GM21381 (cell line): ENCODE measurements around the gene GTF2F2.
"Not testable (repeated sequence)": the region's sequence is repeated elsewhere in the genome, so short reads cannot be mapped to it uniquely, and the experiment has no call there.

ENCODE experiments used
- ATAC-seq: cut with Tn5 transposase; IDR thresholded peaks from one replicate; pipeline ENCODE4 v1.9.1; 2021; ENCODE audit warnings: mild to moderate bottlenecking, moderate library complexity; ENCODE audit not compliant: unreplicated experiment

GTF2F2 gene

DNA sequence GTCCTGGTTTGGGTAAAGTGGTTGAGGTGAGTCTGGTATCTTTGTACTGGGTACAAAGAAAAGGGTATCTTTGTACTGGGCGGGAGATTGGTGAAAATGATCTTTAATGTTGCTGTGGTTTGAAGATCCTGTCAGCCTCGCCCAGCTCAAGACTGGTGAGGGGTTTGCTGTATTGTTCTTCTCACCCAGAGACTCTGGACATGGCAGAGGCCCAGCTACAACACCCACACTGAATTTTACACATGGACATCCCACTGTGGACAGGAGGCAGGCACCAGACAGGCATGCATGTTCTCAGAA, 177.8 kb downstream of the GTF2F2 start:
- ATAC-seq: no peak

DNA sequence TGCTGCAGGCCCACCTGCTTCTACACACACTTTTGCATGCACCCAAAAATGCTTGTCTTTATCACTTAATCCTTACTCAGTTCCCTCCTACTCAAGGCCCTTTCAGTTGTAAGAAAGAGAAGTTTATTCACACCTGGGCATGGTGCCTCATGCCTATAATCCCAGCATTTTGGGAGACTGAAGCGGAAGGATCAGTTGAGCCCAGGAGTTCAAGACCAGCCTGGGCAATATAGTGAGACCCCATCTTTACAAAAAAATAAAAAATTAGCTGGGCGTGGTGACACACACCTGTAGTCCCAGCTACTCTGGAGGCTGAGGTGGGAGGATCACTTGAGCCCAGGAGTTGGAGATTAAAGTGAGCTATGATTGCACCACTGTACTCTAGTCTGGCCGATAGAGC, 178.2 kb downstream of the GTF2F2 start:
- not testable (repeated sequence) for ATAC-seq

DNA sequence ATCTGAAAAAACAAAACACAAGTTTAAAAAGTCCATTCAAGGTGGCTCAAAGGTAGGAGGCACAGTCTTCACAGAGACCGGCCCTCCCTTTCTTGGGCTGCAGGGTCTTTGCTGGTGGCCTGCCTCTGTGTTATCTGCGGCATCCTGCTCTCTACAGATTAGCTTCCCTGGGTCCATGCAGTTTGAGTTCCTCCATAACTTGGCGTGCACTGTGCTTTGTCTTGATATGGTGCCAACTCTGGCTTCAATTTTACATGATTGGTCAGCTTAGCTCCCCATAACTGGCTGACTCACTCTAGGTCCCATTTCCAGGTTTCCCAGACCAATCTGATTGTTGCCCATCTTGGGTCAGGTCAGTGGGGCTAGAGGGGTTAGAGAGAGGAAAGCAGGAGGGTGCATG, 178.9 kb downstream of the GTF2F2 start:
- ATAC-seq: no peak

DNA sequence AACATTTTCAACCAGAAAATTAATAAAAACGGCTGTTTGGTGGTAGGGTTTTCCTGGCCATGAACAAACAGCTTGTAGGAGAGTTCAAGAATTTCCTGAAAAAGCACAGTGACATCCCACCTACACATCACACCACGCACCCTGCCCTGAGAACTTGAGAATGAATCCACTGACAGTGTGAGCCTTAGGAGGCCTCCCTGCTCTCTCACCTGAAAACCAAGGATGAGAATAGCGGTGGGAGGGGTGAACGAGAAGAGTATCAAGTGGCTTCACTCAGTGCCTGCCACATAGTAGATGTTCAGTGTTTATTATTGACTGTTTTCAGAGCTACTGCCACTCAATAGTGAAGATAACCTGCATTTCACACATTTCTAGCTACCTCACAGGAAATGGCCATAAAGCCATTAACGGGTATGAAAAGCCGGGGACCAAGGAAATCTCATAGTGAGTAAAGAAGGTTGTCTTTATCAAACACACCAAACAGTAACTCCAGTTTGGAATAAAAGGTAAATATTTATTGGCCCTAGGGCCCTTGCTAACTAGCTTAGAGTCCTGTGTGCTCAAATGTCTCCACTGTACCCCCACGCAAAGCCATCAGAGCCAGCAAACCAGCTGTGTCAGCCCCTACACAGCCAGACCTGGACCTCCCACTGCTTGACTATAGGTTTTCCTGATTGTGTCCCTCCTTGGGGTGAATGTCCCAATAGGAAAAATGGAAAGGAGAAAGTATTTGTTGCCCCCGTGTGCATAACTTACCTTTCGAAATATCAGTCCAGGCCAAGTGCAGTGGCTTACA, 180.1 kb downstream of the GTF2F2 start:
- no peak for ATAC-seq

DNA sequence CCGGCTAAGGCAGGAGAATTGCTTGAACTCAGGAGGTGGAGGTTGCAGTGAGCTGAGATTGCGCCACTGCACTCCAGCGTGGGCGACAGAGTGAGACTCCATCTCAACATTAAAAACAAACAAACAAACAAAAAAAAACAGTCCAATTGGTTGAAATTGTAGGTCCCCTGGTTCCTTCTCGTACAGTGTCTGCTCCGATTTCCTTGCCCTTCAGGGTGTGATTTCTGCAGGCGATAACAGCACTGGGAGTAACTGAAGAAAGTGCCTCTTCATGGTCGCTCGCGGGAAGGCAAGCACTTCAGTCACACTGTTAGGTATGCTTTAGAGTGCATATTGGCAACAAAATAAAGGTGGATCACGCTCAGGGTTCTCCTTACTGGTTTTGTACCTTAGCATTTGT, 181.0 kb downstream of the GTF2F2 start:
- no peak for ATAC-seq

- no peak for ATAC-seq
Measured at GRCh38 chr13:45302507-45302906, 182.2 kb downstream of the GTF2F2 start.

DNA sequence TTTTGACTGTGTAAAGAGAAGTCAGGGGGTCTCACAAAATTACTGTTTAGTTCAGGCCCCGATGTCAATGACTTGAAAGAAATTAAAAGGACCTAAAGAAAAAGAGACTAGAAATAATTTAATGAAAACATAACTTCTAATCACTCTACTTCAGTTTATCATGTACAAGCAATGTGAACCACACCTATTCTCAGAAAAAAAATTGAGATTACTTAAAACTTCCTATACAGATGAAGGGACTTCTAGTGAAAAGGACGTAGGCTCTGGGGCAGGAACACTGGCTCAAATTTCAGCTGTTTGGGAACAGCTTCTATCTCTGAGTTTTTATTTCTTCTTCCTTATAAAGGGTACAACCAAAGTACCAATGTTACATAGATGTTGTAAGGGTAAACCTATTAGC, 182.7 kb downstream of the GTF2F2 start:
- ATAC-seq: no peak

GRCh38 chr13:45303866-45304265, 183.6 kb downstream of the GTF2F2 start:
- no peak for ATAC-seq

GRCh38 chr13:45305079-45305478, 184.8 kb downstream of the GTF2F2 start:
- ATAC-seq: no peak

- no peak for ATAC-seq
Measured at GRCh38 chr13:45306966-45307365, 186.7 kb downstream of the GTF2F2 start.

- no peak for ATAC-seq
Measured at GRCh38 chr13:45310341-45311131, 190.2 kb downstream of the GTF2F2 start.

DNA sequence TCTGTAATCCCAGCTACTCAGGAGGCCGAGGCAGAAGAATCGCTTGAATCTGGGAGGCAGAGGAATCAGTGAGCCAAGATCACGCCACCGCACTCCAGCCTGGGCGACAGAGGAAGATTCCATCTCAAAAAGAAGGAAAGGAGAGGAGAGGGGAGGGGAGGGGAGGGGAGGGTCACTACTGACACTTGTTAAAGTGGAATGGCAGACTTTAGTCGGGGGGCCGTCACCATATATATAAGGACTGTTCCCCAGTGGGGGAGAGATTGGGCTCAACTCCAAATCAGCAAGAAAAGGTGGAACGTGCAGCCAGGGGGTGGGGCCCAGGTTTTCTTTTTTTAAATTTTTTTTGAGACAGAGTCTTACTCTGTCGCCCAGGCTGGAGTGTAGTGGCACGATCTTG, 194.5 kb downstream of the GTF2F2 start:
- ATAC-seq: no peak

DNA sequence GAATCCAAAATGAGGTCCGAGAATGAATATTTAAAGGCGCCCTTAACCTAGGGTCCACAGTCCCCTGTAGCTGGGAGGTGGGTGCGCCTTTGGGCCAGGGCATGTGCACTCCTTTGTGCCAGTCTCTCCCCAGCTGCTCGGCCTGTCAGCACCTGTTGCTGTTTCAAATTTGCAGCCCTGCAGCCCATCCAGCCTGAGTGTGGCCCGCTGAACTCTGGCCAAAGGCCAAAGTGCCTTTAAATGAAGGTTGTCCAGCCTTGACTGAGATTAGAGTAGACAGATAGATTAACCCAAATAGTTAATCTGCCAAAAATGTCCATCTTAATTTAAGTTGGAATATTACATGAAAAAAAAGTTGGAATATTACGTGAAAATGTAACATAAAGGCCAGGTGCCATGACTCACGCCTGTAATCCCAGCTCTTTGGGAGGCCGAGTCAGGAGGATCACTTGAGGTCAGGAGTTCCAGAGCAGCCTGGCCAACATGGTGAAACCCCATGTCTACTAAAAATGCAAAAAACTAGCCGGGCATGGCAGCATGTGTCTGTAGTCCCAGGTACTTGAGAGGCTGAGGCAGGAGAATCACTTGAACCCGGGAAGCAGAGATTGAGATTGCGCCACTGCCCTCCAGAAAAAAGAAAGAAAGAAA, 195.3 kb downstream of the GTF2F2 start:
- no peak for ATAC-seq

GRCh38 chr13:45316338-45316737, 196.0 kb downstream of the GTF2F2 start:
- ATAC-seq: no peak

DNA sequence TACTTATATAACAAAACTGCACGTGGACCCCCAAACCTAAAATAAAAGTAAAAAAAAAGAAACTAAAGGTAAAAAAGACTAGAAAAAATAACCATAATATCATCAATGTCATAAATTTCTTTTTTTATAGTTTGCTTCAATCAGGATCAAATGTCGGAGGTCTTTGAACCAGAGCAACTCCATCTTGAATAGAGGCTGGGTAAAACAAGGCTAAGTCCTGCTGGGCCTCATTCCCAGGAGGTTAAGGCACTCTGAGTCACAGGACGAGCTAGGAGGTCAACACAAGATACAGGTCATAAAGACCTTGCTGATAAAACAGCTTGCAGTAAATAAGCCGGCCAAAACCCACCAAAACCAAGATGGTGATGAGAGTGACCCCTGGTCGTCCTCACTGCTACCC, 196.7 kb downstream of the GTF2F2 start:
- ATAC-seq: no peak

DNA sequence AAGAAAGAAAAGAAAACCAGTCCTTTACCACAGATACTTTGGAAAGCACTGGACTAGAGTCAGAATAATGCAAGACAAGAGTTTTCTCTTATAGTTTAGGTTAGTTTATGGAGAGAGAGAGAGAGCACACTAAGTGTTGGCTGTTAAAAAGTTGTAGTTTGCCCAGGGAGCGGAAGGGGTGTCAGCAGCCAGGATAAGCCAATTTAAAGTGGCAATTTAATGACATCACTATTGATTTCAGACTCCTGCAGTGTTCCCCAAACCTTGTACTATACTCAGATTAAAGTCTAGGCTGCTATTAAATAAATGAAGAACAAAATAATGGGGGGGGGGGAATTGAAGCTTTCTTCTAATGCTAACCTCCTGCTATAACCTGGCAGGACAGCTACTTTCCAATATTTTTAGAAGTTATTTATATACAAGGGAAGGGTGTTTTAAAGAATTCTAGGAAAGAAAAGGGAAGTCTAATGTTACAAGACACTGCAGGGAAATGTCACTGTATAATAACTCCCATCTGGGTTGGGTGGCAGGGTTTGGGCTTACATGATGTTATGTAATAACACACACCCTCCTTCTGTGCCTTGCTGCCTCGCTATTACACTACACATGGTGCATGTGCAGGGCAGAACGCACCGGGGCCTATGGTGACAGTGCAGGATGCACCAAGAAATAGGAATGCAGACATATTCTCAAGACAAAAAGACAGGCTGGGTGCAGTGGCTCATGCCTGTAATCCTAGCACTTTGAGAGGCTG, 200.7 kb downstream of the GTF2F2 start:
- no peak for ATAC-seq

DNA sequence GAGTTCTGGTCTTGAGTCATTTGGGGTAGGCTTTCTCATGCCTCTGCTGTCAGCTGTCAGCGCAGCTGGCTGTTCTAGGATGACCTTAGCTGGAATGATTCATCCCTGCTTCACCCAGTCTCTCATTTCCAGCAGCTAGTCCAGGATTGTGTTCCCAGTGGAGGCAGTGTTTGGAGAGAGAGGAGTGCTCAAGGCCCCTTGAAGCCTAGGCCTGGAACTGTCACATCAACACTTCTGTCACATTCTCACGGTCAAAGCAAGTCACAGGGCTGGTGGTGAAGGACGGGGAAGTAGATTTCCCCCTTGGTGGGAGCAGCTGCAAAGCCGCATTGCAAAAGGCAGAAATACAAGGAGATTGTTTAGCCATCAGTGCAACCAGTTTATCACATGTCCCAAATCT, 205.5 kb downstream of the GTF2F2 start:
- ATAC-seq: no peak

- ATAC-seq: no peak
Measured at GRCh38 chr13:45327253-45327955, 207.1 kb downstream of the GTF2F2 start.

DNA sequence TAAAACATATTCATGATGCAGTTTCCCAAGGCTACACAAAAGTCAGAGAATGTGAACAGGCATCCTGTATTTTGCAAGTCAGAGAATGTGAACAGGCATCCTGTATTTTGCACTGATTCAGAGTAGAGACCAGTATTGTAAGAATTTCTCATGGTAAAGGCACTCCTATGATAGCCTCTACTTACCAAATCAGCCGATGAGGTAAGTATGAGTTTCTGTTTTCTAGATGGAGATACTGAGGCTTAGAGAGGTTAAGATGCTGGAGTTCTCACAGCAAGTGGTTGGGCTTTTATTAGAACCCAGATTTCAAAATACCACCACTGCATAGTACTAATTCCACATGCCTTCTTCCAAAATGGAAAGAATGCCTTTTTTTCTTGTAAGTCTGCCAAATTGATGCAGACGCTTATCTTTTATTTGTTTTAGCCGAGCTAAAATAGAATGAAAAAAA, 208.4 kb downstream of the GTF2F2 start:
- no peak for ATAC-seq

GRCh38 chr13:45331123-45331619, 210.9 kb downstream of the GTF2F2 start:
- ATAC-seq: no peak

GRCh38 chr13:45331692-45332035, 211.4 kb downstream of the GTF2F2 start:
- ATAC-seq: no peak
